Smooth muscle cell (in vitro differentiated cells): ENCODE data around the gene SYNE3. TPM values are rescaled to one million over a fixed set of nuclear protein-coding genes. Genes with fewer than 3 reads are reported as not detected.

Experiments used
- DNase-seq: peaks from one replicate; lab custom pipeline; 2025; ENCODE audit not compliant: unreplicated experiment; lab: John Stamatoyannopoulos, UW
- H2AFZ ChIP-seq: fragments of 200-600 bp; sonication (generic); 2 replicates; pipeline ENCODE4 v1.6.0; 2016; ENCODE audit warnings: antibody characterized with exemption, low read depth, mild to moderate bottlenecking
- H3F3A ChIP-seq: fragments of 200-600 bp; sonication (generic); 2 replicates; pipeline ENCODE4 v1.6.0; 2017; ENCODE audit warnings: antibody characterized with exemption, low read depth
- H3K27ac ChIP-seq: fragments of 200-600 bp; sonication (generic); 2 replicates; pipeline ENCODE4 v1.5.1; 2016; ENCODE audit warnings: low read depth, mild to moderate bottlenecking
- H3K27me3 ChIP-seq: fragments of 200-600 bp; sonication (generic); 2 replicates; pipeline ENCODE4 v1.6.1; 2016; ENCODE audit warnings: low read depth, mild to moderate bottlenecking
- H3K36me3 ChIP-seq: fragments of 200-600 bp; sonication (generic); 2 replicates; pipeline ENCODE4 v1.5.1; 2016; ENCODE audit warnings: low read depth
- H3K4me1 ChIP-seq: fragments of 200-600 bp; sonication (generic); 2 replicates; pipeline ENCODE4 v1.5.1; 2016; ENCODE audit warnings: low read depth
- H3K4me2 ChIP-seq: fragments of 200-600 bp; sonication (generic); 2 replicates; pipeline ENCODE4 v1.6.0; 2016; ENCODE audit warnings: mild to moderate bottlenecking
- H3K4me3 ChIP-seq: fragments of 200-600 bp; sonication (generic); 2 replicates; pipeline ENCODE4 v1.5.1; 2016; ENCODE audit warnings: mild to moderate bottlenecking
- H3K79me2 ChIP-seq: fragments of 200-600 bp; sonication (generic); 2 replicates; pipeline ENCODE4 v1.6.0; 2016; ENCODE audit warnings: low read depth, mild to moderate bottlenecking
- H3K9ac ChIP-seq: fragments of 200-600 bp; sonication (generic); 2 replicates; pipeline ENCODE4 v1.6.0; 2016; ENCODE audit warnings: low read depth
- H3K9me3 ChIP-seq: fragments of 200-600 bp; sonication (generic); replicated peaks from 2 replicates; pipeline ENCODE4 v1.5.1; 2016; ENCODE audit warnings: low read depth
- H4K20me1 ChIP-seq: fragments of 200-600 bp; sonication (generic); 2 replicates; pipeline ENCODE4 v1.6.0; 2016; ENCODE audit warnings: low read depth
- CTCF ChIP-seq: fragments of 200-600 bp; sonication (generic); IDR thresholded peaks from 2 replicates; pipeline ENCODE4 v1.5.1; 2017; ENCODE audit warnings: borderline replicate concordance, mild to moderate bottlenecking, antibody characterized with exemption; ENCODE audit not compliant: insufficient read depth, poor library complexity, severe bottlenecking
- WGBS: methylation state at CpG from one replicate; pipeline ENCODE4 v1.1.7; 2016; ENCODE audit warnings: low lambda C conversion rate; 5-methylcytosine and 5-hydroxymethylcytosine counted together
- polyA plus RNA-seq: library from polyadenylated mRNA; unstranded; fragments of >200 nt; fragmentation: Nextera tagmentation; extraction: Ambion mirVana; gene quantifications from 2 replicates; pipeline ENCODE4 v1.2.1, GENCODE V29; 2016
- total RNA-seq: library from RNA; depleted of rRNA; stranded (reverse); fragments of >200 nt; gene quantifications from 2 replicates; pipeline ENCODE4 v1.2.3, GENCODE V29; 2014

Gene SYNE3
- total and polyA plus RNA-seq, 2 experiments from 2014 or later: 4.0 to 4.1 TPM

GRCh38 chr14:95549656-95550585 lies 33.5 kb upstream of the SYNE3 start:
- H3K79me2 ChIP-seq: no peaks in the 10 kb centered on the region
- peaks cover 11% of the 10 kb centered on the region for H3K4me1 ChIP-seq
- no peak for TF ChIP-seq CTCF
- no peaks in the 10 kb centered on the region for H3K9me3 ChIP-seq
- peaks cover 13% of the 10 kb centered on the region for H4K20me1 ChIP-seq
- H3K4me2 ChIP-seq: no peak overlapping the region
- no peak overlapping the region for H3K4me3 ChIP-seq
- no peak overlapping the region for H3K27ac ChIP-seq
- H3K36me3 ChIP-seq: no peaks in the 10 kb centered on the region
- 83% methylated on average over 16 of the region's 16 CpGs for WGBS
- no peak overlapping the region for H3K9ac ChIP-seq
- peaks cover 12% of the 10 kb centered on the region for H3F3A ChIP-seq
- no peak overlapping the region for H2AFZ ChIP-seq
- DNase-seq: no peak
- H3K27me3 ChIP-seq: no peaks in the 10 kb centered on the region

- Histone ChIP-seq H3K27me3 (no peaks in the 10 kb centered on the region), H3K27ac (no peak overlapping the region), H3K4me2 (no peak overlapping the region), H3K9ac (no peak overlapping the region), H3F3A (peaks cover 17% of the 10 kb centered on the region), H3K9me3 (no peaks in the 10 kb centered on the region), H4K20me1 (peaks cover 13% of the 10 kb centered on the region), H3K4me1 (peaks cover 11% of the 10 kb centered on the region), H2AFZ (no peak overlapping the region), H3K79me2 (no peaks in the 10 kb centered on the region), H3K4me3 (no peak overlapping the region), H3K36me3 (no peaks in the 10 kb centered on the region)
- no peak for DNase-seq
- no peak for TF ChIP-seq CTCF
- 94% methylated on average over 9 of the region's 9 CpGs for WGBS
Measured at GRCh38 chr14:95548328-95548929, 32.0 kb upstream of the SYNE3 start.

GRCh38 chr14:95547626-95548327 lies 31.3 kb upstream of the SYNE3 start:
- DNase-seq: no peak
- peaks cover 17% of the 10 kb centered on the region for H3F3A ChIP-seq
- 62% methylated on average over 14 of the region's 14 CpGs for WGBS
- H2AFZ ChIP-seq: no peak overlapping the region
- no peaks in the 10 kb centered on the region for H3K9me3 ChIP-seq
- H3K4me3 ChIP-seq: no peak overlapping the region
- peaks cover 17% of the 10 kb centered on the region for H4K20me1 ChIP-seq
- TF ChIP-seq CTCF: no peak
- peaks cover 1% of the 10 kb centered on the region for H3K79me2 ChIP-seq
- no peaks in the 10 kb centered on the region for H3K36me3 ChIP-seq
- H3K9ac ChIP-seq: no peak overlapping the region
- H3K27me3 ChIP-seq: no peaks in the 10 kb centered on the region
- peak overlapping the region; percentile 60 for H3K27ac ChIP-seq
- H3K4me1 ChIP-seq: peaks cover 11% of the 10 kb centered on the region
- no peak overlapping the region for H3K4me2 ChIP-seq
